NAMALWA (cell line): ENCODE results near the gene SPIN1.

Experiments used
- DNase-seq: peaks from one replicate; pipeline ENCODE4 v3.0.0-alpha.2; 2015; ENCODE audit warnings: low spot score

Gene SPIN1

DNA sequence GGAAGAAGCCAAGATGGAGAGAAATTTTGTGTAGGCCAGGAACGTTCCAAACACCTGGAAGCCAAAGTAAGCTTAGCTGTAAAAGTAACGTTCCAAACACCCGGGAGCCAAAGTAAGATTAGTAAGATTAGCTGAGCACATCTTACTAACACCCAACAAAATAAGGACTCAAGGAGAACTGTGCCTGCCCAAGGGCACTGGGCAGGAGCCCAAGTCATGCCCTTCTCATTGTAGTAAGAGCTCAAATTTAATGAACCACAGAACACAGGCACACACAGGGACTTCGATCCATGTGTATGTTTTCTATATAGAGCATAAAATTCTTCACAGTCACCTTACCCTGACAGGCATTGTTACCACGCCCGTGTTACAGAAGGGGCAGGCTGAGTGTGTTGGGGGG is 110.6 kb downstream of the SPIN1 start:
- DNase-seq = no peak

DNA sequence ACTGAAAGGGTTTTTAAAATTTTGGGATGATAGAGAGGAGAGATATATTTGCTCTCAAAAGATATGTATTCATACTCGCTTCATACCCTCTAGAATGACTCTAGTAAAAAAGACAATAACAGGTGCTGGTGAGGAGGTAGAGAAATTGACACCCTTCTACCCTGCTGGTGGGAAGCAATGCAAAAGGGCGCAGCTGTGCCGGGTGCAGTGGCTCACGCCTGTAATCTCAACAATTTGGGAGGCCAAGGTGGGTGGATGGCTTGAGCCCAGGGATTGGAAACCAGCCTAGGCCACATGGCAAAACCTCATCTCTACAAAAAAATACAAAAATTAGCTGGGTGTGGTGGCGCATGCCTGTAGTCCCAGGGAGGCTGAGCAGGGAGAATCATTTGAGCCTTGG is 112.8 kb downstream of the SPIN1 start:
- no peak for DNase-seq

GRCh38 chr9:88502552-88503034 is 114.3 kb downstream of the SPIN1 start:
- DNase-seq = no peak

DNA sequence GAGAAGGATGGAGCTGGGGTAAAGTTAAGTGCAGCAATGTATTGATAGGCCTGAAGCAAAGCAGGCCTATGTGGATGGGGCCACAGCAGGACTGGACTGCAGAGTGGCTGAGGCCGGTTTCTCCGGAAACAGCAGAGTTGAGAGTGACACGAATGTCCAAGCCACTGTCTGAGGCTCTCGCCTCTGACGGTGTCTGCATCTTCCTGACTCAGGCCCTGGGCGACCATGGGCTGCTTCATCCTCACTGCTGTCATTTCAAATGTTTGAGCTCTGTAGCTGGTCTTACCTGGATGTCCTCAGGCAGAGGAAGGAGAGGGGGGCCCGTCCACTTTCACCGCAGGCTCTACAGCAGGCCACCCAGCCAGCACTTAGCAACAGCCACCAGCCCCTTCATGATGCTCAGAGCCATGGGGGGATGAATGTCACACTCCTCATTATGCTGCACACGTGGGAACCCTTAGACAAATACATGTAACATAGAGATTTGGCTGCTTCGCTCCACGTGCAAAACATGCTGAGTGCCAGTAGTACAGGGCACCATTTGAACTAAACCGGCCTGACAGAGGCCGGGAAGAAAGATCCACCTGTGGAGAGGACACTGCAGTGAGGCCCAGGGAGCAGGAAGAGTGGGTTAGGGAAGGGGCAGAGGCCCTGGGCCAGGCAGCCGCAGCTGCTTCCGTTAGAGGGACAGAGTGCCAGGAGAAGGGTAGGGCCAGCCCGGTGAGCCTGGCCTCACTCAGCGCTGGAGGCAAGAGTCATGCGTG is 115.0 kb downstream of the SPIN1 start:
- DNase-seq = no peak

GRCh38 chr9:88503845-88504764 is 115.9 kb downstream of the SPIN1 start:
- DNase-seq = no peak

DNA sequence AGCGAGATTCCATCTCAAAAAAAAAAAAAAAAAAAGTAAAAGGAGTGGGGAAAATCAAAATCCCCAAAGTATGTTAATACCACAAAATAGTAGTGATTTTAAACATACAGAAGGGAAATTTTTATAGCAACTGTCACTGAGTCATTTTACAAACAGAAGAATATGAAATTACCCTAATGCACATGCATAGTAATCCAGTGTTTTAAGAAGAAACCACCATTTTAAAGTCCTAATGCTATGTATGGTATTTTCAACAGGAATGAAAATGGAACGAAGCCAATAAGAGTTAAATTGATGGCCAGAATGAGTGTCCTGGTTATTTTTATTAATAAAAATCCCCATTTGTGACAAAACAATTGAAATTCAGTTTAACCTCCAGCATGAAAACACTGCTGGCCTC is 120.1 kb downstream of the SPIN1 start:
- no peak for DNase-seq

DNA sequence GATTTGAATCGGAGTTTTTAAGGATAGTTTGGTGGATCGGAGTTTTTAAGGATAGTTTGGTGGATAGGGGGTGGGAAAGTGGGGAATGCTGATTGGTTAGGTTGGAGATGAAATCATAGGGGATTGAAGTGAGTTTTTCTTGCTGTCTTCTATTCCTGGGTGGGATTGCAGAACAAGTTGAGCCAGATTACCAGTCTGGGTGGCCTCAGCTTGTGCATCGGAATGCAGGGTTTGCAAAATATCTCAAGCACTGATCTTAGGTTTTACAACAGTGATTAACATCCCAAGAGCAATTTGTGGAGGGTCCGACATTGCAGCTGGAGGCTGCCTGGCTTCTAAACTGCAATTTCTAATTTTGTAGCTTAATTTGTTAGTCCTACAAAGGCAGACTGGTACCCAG is 123.7 kb downstream of the SPIN1 start:
- DNase-seq = no peak

DNA sequence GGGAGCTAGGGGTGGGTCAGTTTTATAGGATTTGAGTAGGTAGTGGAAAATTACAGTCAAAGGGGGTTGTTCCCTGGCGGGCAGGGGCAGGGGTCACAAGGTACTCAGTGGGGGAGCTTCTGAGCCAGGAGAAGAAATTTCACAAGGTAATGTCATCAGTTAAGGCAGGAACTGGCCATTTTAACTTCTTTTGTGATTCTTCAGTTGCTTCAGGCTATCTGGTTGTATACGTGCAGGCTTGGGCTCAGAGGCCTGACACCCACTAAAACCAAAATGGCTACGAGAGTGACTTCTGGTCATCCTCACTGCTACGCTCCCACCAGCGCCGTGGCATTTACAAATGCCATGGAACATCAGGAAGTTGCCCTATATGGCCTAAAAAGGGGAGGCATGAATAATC is 126.0 kb downstream of the SPIN1 start:
- no peak for DNase-seq

- no peak for DNase-seq
Measured at GRCh38 chr9:88521308-88521707, 133.1 kb downstream of the SPIN1 start.

DNA sequence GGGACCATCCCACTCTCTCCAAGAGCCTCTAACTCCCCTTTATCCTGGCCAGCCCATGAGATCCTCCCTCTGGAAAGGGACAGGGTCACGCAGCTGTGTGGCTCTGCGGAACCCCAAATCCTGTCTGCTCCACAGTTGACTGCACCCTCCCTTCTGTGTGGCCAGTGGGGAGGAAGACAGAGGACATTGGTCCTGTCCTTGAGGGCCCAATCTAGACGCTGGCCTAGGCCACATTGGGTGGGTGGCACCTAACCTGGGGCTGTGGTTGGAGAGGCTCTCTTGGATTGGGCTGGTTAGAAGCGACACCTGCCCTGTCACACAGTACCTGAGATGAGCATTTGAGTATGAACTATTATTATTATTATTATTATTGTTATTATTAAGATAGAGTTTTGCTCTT is 134.1 kb downstream of the SPIN1 start:
- DNase-seq = no peak

DNA sequence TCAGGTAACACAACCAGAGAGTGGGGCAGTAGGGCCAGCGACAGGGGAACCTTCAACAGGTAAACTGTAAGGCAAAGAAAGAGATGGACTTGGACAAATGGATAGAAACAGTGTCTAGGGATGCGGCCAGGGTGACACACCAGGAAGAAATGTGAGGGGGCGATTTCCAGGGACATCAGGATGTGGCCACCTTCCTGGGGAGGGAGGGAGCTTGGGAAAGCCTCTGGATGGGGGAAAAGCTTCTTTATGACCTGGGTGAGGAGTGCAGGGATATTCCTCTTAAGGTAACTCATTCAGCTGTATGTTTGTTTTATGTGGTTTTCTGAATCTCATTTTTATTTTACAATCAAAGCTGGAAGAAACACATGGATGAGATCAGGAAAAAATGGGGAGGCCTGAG is 134.8 kb downstream of the SPIN1 start:
- no peak for DNase-seq

GRCh38 chr9:88524911-88525310 is 136.7 kb downstream of the SPIN1 start:
- no peak for DNase-seq

GRCh38 chr9:88527618-88528017 is 139.4 kb downstream of the SPIN1 start:
- DNase-seq = no peak
